Large intestine (tissue), 3 donors: Measurements from ENCODE around the gene POGLUT3. TPM values are rescaled to one million over a fixed set of nuclear protein-coding genes. Genes with fewer than 3 reads are reported as not detected.

Experiments used
- DNase-seq, 2 donors: peaks; one replicate each; pipeline versions ENCODE4 v3.0.0 to v3.0.0-alpha.2; 2013
- H3K27ac ChIP-seq: one replicate; pipeline ENCODE4 v1.5.1; 2013; ENCODE audit warnings: low read length
- H3K27me3 ChIP-seq: 2 replicates; pipeline ENCODE4 v1.6.1; 2013; ENCODE audit warnings: low read length; ENCODE audit not compliant: control insufficient read depth, insufficient read depth
- H3K36me3 ChIP-seq: 2 replicates; pipeline ENCODE4 v1.6.1; 2013; ENCODE audit warnings: low read length; ENCODE audit not compliant: control insufficient read depth, insufficient read depth
- H3K4me1 ChIP-seq: one replicate; pipeline ENCODE4 v1.6.1; 2013; ENCODE audit warnings: low read length; ENCODE audit not compliant: control insufficient read depth, insufficient read depth
- H3K4me3 ChIP-seq: one replicate; pipeline ENCODE4 v1.5.1; 2013; ENCODE audit warnings: low read length
- H3K9me3 ChIP-seq: one replicate; pipeline ENCODE4 v1.6.1; 2013; ENCODE audit warnings: mild to moderate bottlenecking, low read depth, low read length, moderate library complexity; ENCODE audit not compliant: control insufficient read depth
- WGBS: methylation state at CpG from one replicate; pipeline ENCODE4 v1.1.5; 2013; ENCODE audit warnings: low lambda C conversion rate; ENCODE audit not compliant: insufficient coverage; 5-methylcytosine and 5-hydroxymethylcytosine counted together
- polyA plus RNA-seq: library from polyadenylated mRNA; unstranded; fragments of 120-200 nt; gene quantifications from one replicate; pipeline ENCODE4 v1.2.1, GENCODE V29; 2013

POGLUT3 gene
- polyA plus RNA-seq, 1 donor: 22.7 TPM

GRCh38 chr11:108534274-108534882 is 36.2 kb upstream of the POGLUT3 start:
- Histone ChIP-seq H3K36me3 (no peaks in the 10 kb centered on the region), H3K4me1 (no peaks in the 10 kb centered on the region), H3K4me3 (no peak overlapping the region), H3K9me3 (no peaks in the 10 kb centered on the region), H3K27ac (no peak overlapping the region), H3K27me3 (no peaks in the 10 kb centered on the region)
- no CpG with 5 or more reads among the region's 2 CpGs for WGBS
- peak in 1 of 2 donors; percentile 32 for DNase-seq

- DNase-seq: no peak
Observed at GRCh38 chr11:108530426-108530825, 32.2 kb upstream of the POGLUT3 start.

GRCh38 chr11:108527382-108527781 is 29.2 kb upstream of the POGLUT3 start:
- H3K36me3 ChIP-seq: no peaks in the 10 kb centered on the region
- no peaks in the 10 kb centered on the region for H3K9me3 ChIP-seq
- 89% methylated on average over 3 of the region's 6 CpGs for WGBS
- no peaks in the 10 kb centered on the region for H3K27me3 ChIP-seq
- H3K4me1 ChIP-seq: no peaks in the 10 kb centered on the region
- H3K4me3 ChIP-seq: no peak overlapping the region
- DNase-seq: no peak
- no peak overlapping the region for H3K27ac ChIP-seq

More at GRCh38 chr11:108530426-108530825, 32.2 kb upstream of the POGLUT3 start:
- WGBS: no CpG with 5 or more reads among the region's 5 CpGs
- Histone ChIP-seq H3K36me3 (no peaks in the 10 kb centered on the region), H3K27me3 (no peaks in the 10 kb centered on the region), H3K4me1 (no peaks in the 10 kb centered on the region), H3K27ac (no peak overlapping the region), H3K9me3 (no peaks in the 10 kb centered on the region), H3K4me3 (no peak overlapping the region)

- Histone ChIP-seq H3K36me3 (no peaks in the 10 kb centered on the region), H3K9me3 (no peaks in the 10 kb centered on the region), H3K27me3 (no peaks in the 10 kb centered on the region), H3K4me1 (no peaks in the 10 kb centered on the region), H3K27ac (no peak overlapping the region), H3K4me3 (no peak overlapping the region)
- no peak for DNase-seq
- WGBS: 60% methylated on average over 1 of the region's 1 CpG
Observed at GRCh38 chr11:108525161-108525560, 27.0 kb upstream of the POGLUT3 start.

GRCh38 chr11:108524422-108524821 is 26.2 kb upstream of the POGLUT3 start:
- Histone ChIP-seq H3K27ac (no peak overlapping the region), H3K9me3 (no peaks in the 10 kb centered on the region), H3K36me3 (no peaks in the 10 kb centered on the region), H3K27me3 (no peaks in the 10 kb centered on the region), H3K4me3 (no peak overlapping the region), H3K4me1 (no peaks in the 10 kb centered on the region)
- no peak for DNase-seq

- DNase-seq: no peak
- Histone ChIP-seq H3K36me3 (no peaks in the 10 kb centered on the region), H3K4me3 (no peak overlapping the region), H3K27me3 (no peaks in the 10 kb centered on the region), H3K9me3 (no peaks in the 10 kb centered on the region), H3K27ac (no peak overlapping the region), H3K4me1 (no peaks in the 10 kb centered on the region)
- WGBS: no CpG with 5 or more reads among the region's 1 CpG
Observed at GRCh38 chr11:108522318-108522717, 24.1 kb upstream of the POGLUT3 start.

GRCh38 chr11:108518581-108518980 is 20.4 kb upstream of the POGLUT3 start:
- Histone ChIP-seq H3K4me1 (no peaks in the 10 kb centered on the region), H3K9me3 (no peaks in the 10 kb centered on the region), H3K27me3 (no peaks in the 10 kb centered on the region), H3K27ac (no peak overlapping the region), H3K36me3 (no peaks in the 10 kb centered on the region), H3K4me3 (no peak overlapping the region)
- WGBS: no CpG with 5 or more reads among the region's 10 CpGs
- no peak for DNase-seq

- Histone ChIP-seq H3K9me3 (no peaks in the 10 kb centered on the region), H3K4me3 (no peak overlapping the region), H3K27me3 (no peaks in the 10 kb centered on the region), H3K27ac (no peak overlapping the region), H3K36me3 (no peaks in the 10 kb centered on the region), H3K4me1 (no peaks in the 10 kb centered on the region)
- DNase-seq: no peak
- no CpG with 5 or more reads among the region's 4 CpGs for WGBS
Observed at GRCh38 chr11:108516125-108516524, 17.9 kb upstream of the POGLUT3 start.

GRCh38 chr11:108512708-108513107 is 14.5 kb upstream of the POGLUT3 start:
- H3K36me3 ChIP-seq: no peaks in the 10 kb centered on the region
- H3K27me3 ChIP-seq: no peaks in the 10 kb centered on the region
- no peak overlapping the region for H3K27ac ChIP-seq
- WGBS: no CpG with 5 or more reads among the region's 2 CpGs
- no peak for DNase-seq
- H3K9me3 ChIP-seq: no peaks in the 10 kb centered on the region
- H3K4me3 ChIP-seq: no peak overlapping the region
- H3K4me1 ChIP-seq: no peaks in the 10 kb centered on the region

GRCh38 chr11:108511851-108512474 is 13.8 kb upstream of the POGLUT3 start:
- H3K36me3 ChIP-seq: no peaks in the 10 kb centered on the region
- no peaks in the 10 kb centered on the region for H3K9me3 ChIP-seq
- no peaks in the 10 kb centered on the region for H3K4me1 ChIP-seq
- H3K4me3 ChIP-seq: no peak overlapping the region
- no peak overlapping the region for H3K27ac ChIP-seq
- DNase-seq: peak in 1 of 2 donors; percentile 14
- no peaks in the 10 kb centered on the region for H3K27me3 ChIP-seq
- WGBS: 100% methylated on average over 1 of the region's 2 CpGs
